K562 (cell line): Measurements from ENCODE around the gene B4GALNT3. TPM values are rescaled to one million over a fixed set of nuclear protein-coding genes. Genes with fewer than 3 reads are reported as not detected.
A peak's percentile ranks its signal among the peaks of the same experiment; 100 is the strongest.

ENCODE experiments used
- ATAC-seq: fragments of 200-7000 bp; cut with Tn5 transposase; 3 replicates; pipeline ENCODE4 v1.9.1; 2020; ENCODE audit warnings: moderate library complexity
- BruUV-seq: library from RNA; stranded (reverse); fragments of 400-500 nt; replicated peaks from 2 replicates; lab custom pipeline; 2021; lab: Mats Ljungman, UMichigan
- CTCF ChIA-PET: fragments of 300-600 bp; formaldehyde crosslinking; extraction: SDS; loops from one replicate; lab custom pipeline; 2021; ENCODE audit warnings: low intra/inter-chr PET ratio; lab: Yijun Ruan, JAX
- POLR2A ChIA-PET: fragments of 300-600, 350-650 bp; sonication (Branson Sonifier 250); formaldehyde crosslinking; extraction: SDS; loops from one replicate; lab custom pipeline; 2021; ENCODE audit warnings: antibody characterized with exemption, inconsistent platforms; lab: Yijun Ruan, JAX
- DNase-seq, 4 experiments: peaks; one replicate each; pipeline versions ENCODE4 v3.0.0 to v3.0.0-alpha.2; 2011 to 2018; ENCODE audit warnings: low spot score in 3 of 4, mixed read lengths in 3 of 4; ENCODE audit errors: extremely low read depth in 1 of 4
- FAIRE-seq: peaks from 2 replicates; lab custom pipeline; 2011; peaks lifted over from hg19 to GRCh38; lab: Jason Lieb, UNC
- H2AFZ ChIP-seq: 2 replicates; pipeline ENCODE4 v1.6.0; 2011; ENCODE audit warnings: low read depth, low read length, control low read depth, inconsistent platforms
- H3K27ac ChIP-seq: fragments of 200-600 bp; 3 replicates; pipeline ENCODE4 v1.8.0; 2011; ENCODE audit warnings: low read depth, mild to moderate bottlenecking, control low read depth, inconsistent platforms, low read length, moderate library complexity, mixed read lengths; ENCODE audit errors: extremely low read depth
- H3K27me3 ChIP-seq, 2 experiments: fragments of 300-600 bp in 1 of 2; 2 replicates in 1 of 2; 3 replicates in 1 of 2; pipeline versions ENCODE4 v1.6.0 to v1.8.0; 2011; ENCODE audit warnings: inconsistent platforms in 2 of 2, low read length in 2 of 2, mild to moderate bottlenecking in 1 of 2, mixed read lengths in 1 of 2, moderate library complexity in 1 of 2; ENCODE audit not compliant: control insufficient read depth in 2 of 2, insufficient read depth in 2 of 2
- H3K36me3 ChIP-seq: fragments of 300-600 bp; 3 replicates; pipeline ENCODE4 v1.8.0; 2011; ENCODE audit warnings: mild to moderate bottlenecking, low read length, inconsistent platforms; ENCODE audit not compliant: control insufficient read depth, insufficient read depth
- H3K4me1 ChIP-seq, 2 experiments: fragments of 200-600 bp in 1 of 2; replicated peaks in 1 of 2; 2 replicates in 1 of 2; 3 replicates in 1 of 2; pipeline versions ENCODE4 v1.5.1 to v1.8.0; 2011; ENCODE audit warnings: inconsistent platforms in 2 of 2, low read length in 2 of 2, mild to moderate bottlenecking in 1 of 2, mixed read lengths in 1 of 2, moderate library complexity in 1 of 2; ENCODE audit not compliant: control insufficient read depth in 2 of 2, insufficient read depth in 2 of 2
- H3K4me2 ChIP-seq: 2 replicates; pipeline ENCODE4 v1.6.1; 2011; ENCODE audit warnings: low read length, control low read depth, inconsistent platforms, mixed read lengths; ENCODE audit not compliant: insufficient read depth
- H3K4me3 ChIP-seq: fragments of 200-600 bp; sonication (generic), shearing (Covaris generic); 2 replicates; pipeline ENCODE4 v1.5.1; 2016; ENCODE audit warnings: control low read depth, inconsistent platforms
- H3K79me2 ChIP-seq: fragments of 200-600 bp; 3 replicates; pipeline ENCODE4 v1.8.0; 2011; ENCODE audit warnings: low read length, inconsistent platforms; ENCODE audit not compliant: control insufficient read depth, insufficient read depth
- H3K9ac ChIP-seq, 2 experiments: 2 replicates each; pipeline versions ENCODE4 v1.6.0 to v1.6.1; 2011; ENCODE audit warnings: low read depth in 2 of 2, low read length in 2 of 2, control low read depth in 1 of 2, inconsistent platforms in 1 of 2, mild to moderate bottlenecking in 1 of 2, mixed read lengths in 1 of 2; ENCODE audit not compliant: insufficient read depth in 1 of 2
- H3K9me1 ChIP-seq: one replicate; pipeline ENCODE4 v1.6.0; 2011; ENCODE audit warnings: inconsistent platforms, mild to moderate bottlenecking, low read length, moderate library complexity; ENCODE audit not compliant: control insufficient read depth, insufficient read depth
- H3K9me3 ChIP-seq: replicated peaks from 2 replicates; pipeline ENCODE4 v1.5.1; 2011; ENCODE audit warnings: low read depth, low read length, inconsistent platforms; ENCODE audit not compliant: control insufficient read depth, insufficient read depth
- H4K20me1 ChIP-seq: replicated peaks from 2 replicates; pipeline ENCODE4 v1.6.1; 2011; ENCODE audit warnings: low read length, inconsistent platforms, mixed read lengths; ENCODE audit not compliant: control insufficient read depth, insufficient read depth
- C11orf30 ChIP-seq: fragments of 450-650 bp; IDR thresholded peaks from 2 replicates; pipeline ENCODE4 v1.6.1; 2016; ENCODE audit warnings: low read depth, mild to moderate bottlenecking
- SNIP1 ChIP-seq: fragments of 450-650 bp; IDR thresholded peaks from 2 replicates; pipeline ENCODE4 v1.7.1; 2017; ENCODE audit warnings: low read depth, mild to moderate bottlenecking
- USF2 ChIP-seq: sonication (generic); formaldehyde crosslinking; IDR thresholded peaks from 2 replicates; pipeline ENCODE4 v1.5.0; 2020; ENCODE audit warnings: missing genetic modification reagents
- ZBTB33 ChIP-seq: sonication (generic); formaldehyde crosslinking; IDR thresholded peaks from 2 replicates; pipeline ENCODE4 v1.8.1; 2023; ENCODE audit warnings: mild to moderate bottlenecking, missing genetic modification reagents
- ZKSCAN1 ChIP-seq: fragments of 150-350 bp; IDR thresholded peaks from 2 replicates; pipeline ENCODE4 v1.6.1; 2016; ENCODE audit warnings: low read depth, low read length
- ZNF316 ChIP-seq: fragments of 450-650 bp; IDR thresholded peaks from 2 replicates; pipeline ENCODE4 v1.6.1; 2016
- WGBS: fragments of 100-300 bp; shearing (Covaris generic); methylation state at CpG from one replicate; pipeline ENCODE4 v1.1.6; 2016; ENCODE audit warnings: low coverage, mixed read lengths; ENCODE audit not compliant: insufficient coverage; ENCODE audit errors: missing lambda C conversion rate; 5-methylcytosine and 5-hydroxymethylcytosine counted together
- in situ Hi-C: fragments of 300-500 bp; cut with MboI; formaldehyde crosslinking; loops from 4 replicates; pipeline ENCODE4 v1.15.0; 2018; ENCODE audit warnings: inconsistent platforms, mixed read lengths
- intact Hi-C: fragments of 100-400 bp; cut with micrococcal nuclease; formaldehyde crosslinking; loops from 2 replicates; pipeline ENCODE4 v1.14.2; 2022
- polyA plus RNA-seq, 8 experiments: library from polyadenylated mRNA; depleted of rRNA in 4 of 8; stranded (reverse) in 5 of 8; unstranded in 3 of 8; fragments of >200 nt; fragmentation: Nextera tagmentation in 2 of 8; fragmentation: Illumina TruSeq in 1 of 8; extraction: Ambion mirVana in 2 of 8; extraction: Trizol in 1 of 8; gene quantifications; 2 replicates each; pipeline versions ENCODE4 v1.2.1 to v1.2.3, GENCODE V29; 2011 to 2014; ENCODE audit warnings: inconsistent platforms in 1 of 8, missing spikeins in 1 of 8
- total RNA-seq, 7 experiments: library from RNA; depleted of rRNA in 6 of 7; stranded (reverse); fragments of >200 nt in 6 of 7; fragmentation: Illumina TruSeq in 2 of 7; extraction: Trizol in 2 of 7; gene quantifications; 2 replicates each; pipeline versions ENCODE4 v1.2.1 to v1.2.3, GENCODE V29; 2011 to 2021; ENCODE audit warnings: low replicate concordance in 1 of 7

B4GALNT3 gene
- total and polyA plus RNA-seq, 9 of the 15 experiments (the other 6 are each of a cell fraction or from before 2014, with no cell fraction given), result 0.04 to 0.36 (median 0.10) TPM; not detected in 6

- DNase-seq (no peak), ATAC-seq (no peak), FAIRE-seq (peak; percentile 58)
- H3K27me3 ChIP-seq, result no peaks in the 10 kb centered on the region
- no peaks in the 10 kb centered on the region for H4K20me1 ChIP-seq
- no peak overlapping the region for H3K4me3 ChIP-seq
- intact Hi-C loops, result no loop called here
- no peak overlapping the region for H2AFZ ChIP-seq
- BruUV-seq, result no TSS peak
- CTCF ChIA-PET, result no interaction called here
- peaks cover 6% of the 10 kb centered on the region for H3K9me3 ChIP-seq
- H3K27ac ChIP-seq, result no peak overlapping the region
- 84% methylated on average over 16 of the region's 30 CpGs for WGBS
- H3K36me3 ChIP-seq, result no peaks in the 10 kb centered on the region
- peak; percentile 81 for TF ChIP-seq ZKSCAN1
- TF ChIP-seq ZBTB33 (CRISPR knock-in tag), result peak; percentile 82
- peak; percentile 17; the same call in 1 of the 2 replicates for TF ChIP-seq C11orf30
- peak; percentile 23; the same call in 1 of the 2 replicates for TF ChIP-seq ZNF316
- no peak for TF ChIP-seq SNIP1
- TF ChIP-seq USF2 (CRISPR knock-in tag), result no peak
- H3K4me2 ChIP-seq, result no peak overlapping the region
- no peaks in the 10 kb centered on the region for H3K9me1 ChIP-seq
- H3K79me2 ChIP-seq, result no peaks in the 10 kb centered on the region
- in situ Hi-C loops, result no loop called here
- H3K9ac ChIP-seq, result no peak overlapping the region
- POLR2A ChIA-PET, result interaction anchor here (0.5 to 0.6 kb wide), 3 partner anchors 9 to 737 kb away, joined by 3 to 4 read pairs (median 3); no protein-coding TSS in a partner anchor
- H3K4me1 ChIP-seq, result peaks cover 20 to 26% of the 10 kb centered on the region in 2 experiments; a peak in 4 of 5 replicates
These were observed 125.6 kb downstream of the B4GALNT3 start for GRCh38 chr12:585062-586061.
